Epithelial cell of proximal tubule (primary cell): ENCODE measurements around the gene STAT5A. TPM values are rescaled to one million over a fixed set of nuclear protein-coding genes. Genes with fewer than 3 reads are reported as not detected.

ENCODE experiments used
- DNase-seq: peaks from one replicate; pipeline ENCODE4 v3.0.0-alpha.2; 2011; ENCODE audit warnings: low read depth
- H3K4me3 ChIP-seq: 2 replicates; pipeline ENCODE4 v1.5.1; 2011; ENCODE audit warnings: low read depth, mild to moderate bottlenecking, low read length
- CTCF ChIP-seq: conservative IDR thresholded peaks from 2 replicates; pipeline ENCODE4 v1.5.1; 2012; ENCODE audit warnings: low read depth, mild to moderate bottlenecking, low read length
- total RNA-seq: library from RNA; depleted of rRNA; stranded (reverse); fragments of >200 nt; gene quantifications from 2 replicates; pipeline ENCODE4 v1.2.3, GENCODE V29; 2015

STAT5A gene
- total RNA-seq, 1 donor from 2014 or later, result 11.3 TPM

GRCh38 chr17:42281571-42282096 is 6.7 kb upstream of the STAT5A start:
- no peak for TF ChIP-seq CTCF
- no peak overlapping the region for H3K4me3 ChIP-seq
- no peak for DNase-seq

GRCh38 chr17:42282478-42283080 is 5.7 kb upstream of the STAT5A start:
- DNase-seq, result no peak
- TF ChIP-seq CTCF, result no peak
- no peak overlapping the region for H3K4me3 ChIP-seq

GRCh38 chr17:42283241-42284023 is 4.9 kb upstream of the STAT5A start:
- DNase-seq, result no peak
- no peak overlapping the region for H3K4me3 ChIP-seq

GRCh38 chr17:42284024-42284369 is 4.3 kb upstream of the STAT5A start:
- DNase-seq, result no peak
- H3K4me3 ChIP-seq, result no peak overlapping the region
- TF ChIP-seq CTCF, result no peak

More at GRCh38 chr17:42283241-42284023, 4.9 kb upstream of the STAT5A start:
- TF ChIP-seq CTCF, result no peak

- no peak overlapping the region for H3K4me3 ChIP-seq
- no peak for TF ChIP-seq CTCF
- DNase-seq, result no peak
These were observed 3.7 kb upstream of the STAT5A start for GRCh38 chr17:42284566-42284965.

- TF ChIP-seq CTCF, result no peak
- no peak for DNase-seq
- H3K4me3 ChIP-seq, result no peak overlapping the region
These were observed 2.8 kb upstream of the STAT5A start for GRCh38 chr17:42285346-42286050.
